PFSK-1 (cell line): ENCODE data around the gene KCNN2.

Experiments
- FOXP2 ChIP-seq: optimal IDR thresholded peaks from 2 replicates; pipeline ENCODE3; 2011; ENCODE audit warnings: borderline replicate concordance, control low read depth, inconsistent platforms; ENCODE audit not compliant: insufficient read depth; ENCODE audit errors: extremely low read length, extremely low read depth
- POLR2AphosphoS5 ChIP-seq: IDR thresholded peaks from 2 replicates; pipeline ENCODE4 v1.6.1; 2012; ENCODE audit warnings: low read depth, mild to moderate bottlenecking, control low read depth, low read length, moderate library complexity
- SIN3A ChIP-seq: IDR thresholded peaks from 2 replicates; pipeline ENCODE4 v1.6.1; 2012; ENCODE audit warnings: mild to moderate bottlenecking, low read length, moderate library complexity, borderline replicate concordance; ENCODE audit not compliant: insufficient read depth
- TAF1 ChIP-seq: IDR thresholded peaks from 2 replicates; pipeline ENCODE4 v1.6.1; 2012; ENCODE audit warnings: low read length, control low read depth, borderline replicate concordance; ENCODE audit not compliant: insufficient read depth
- TF ChIP-seq, protein P1 (sequence below), 2 experiments: IDR thresholded peaks; 2 replicates each; pipeline versions ENCODE4 v1.6.1 to v1.8.0; 2011 to 2012; ENCODE audit warnings: low read depth in 2 of 2, low read length in 2 of 2, control low read depth in 1 of 2, inconsistent platforms in 1 of 2, mild to moderate bottlenecking in 1 of 2, moderate library complexity in 1 of 2; ENCODE audit not compliant: insufficient read depth in 1 of 2

The KCNN2 gene

DNA sequence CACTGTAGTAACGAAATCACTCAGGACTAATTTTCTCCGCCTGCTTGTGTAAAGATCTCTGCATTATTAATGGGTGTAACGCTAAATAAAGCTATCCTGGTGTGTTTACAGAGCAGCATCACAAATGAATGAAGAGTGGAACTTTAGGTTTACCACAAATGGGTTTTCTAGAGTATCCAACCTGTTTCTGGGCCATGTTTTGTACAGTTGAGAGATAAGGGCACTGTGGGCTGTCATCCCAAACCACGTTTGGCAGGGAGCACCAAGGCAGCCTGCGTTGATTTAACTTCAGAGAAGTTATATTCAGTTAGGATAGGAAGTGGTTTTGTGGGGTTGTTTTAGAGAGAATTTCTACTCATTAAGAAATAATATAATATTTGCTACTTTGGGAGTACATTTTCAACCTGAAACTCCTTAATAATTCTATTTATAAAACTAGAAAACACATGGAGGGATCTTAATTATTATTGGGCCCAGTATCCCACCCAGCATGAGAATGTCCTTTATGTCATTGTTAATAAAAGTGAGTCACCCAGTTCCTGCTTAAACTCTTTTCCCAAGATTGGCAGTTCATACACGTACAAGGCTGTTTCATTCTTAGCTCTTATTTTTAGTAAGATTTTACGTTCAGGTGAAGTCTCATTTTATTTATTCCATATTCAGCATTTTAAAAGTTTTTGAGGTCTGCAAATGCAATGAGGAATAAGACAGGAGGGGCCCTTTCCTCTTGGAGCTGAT lies 8.0 kb downstream of the KCNN2 start:
- TF ChIP-seq, protein P1, sequence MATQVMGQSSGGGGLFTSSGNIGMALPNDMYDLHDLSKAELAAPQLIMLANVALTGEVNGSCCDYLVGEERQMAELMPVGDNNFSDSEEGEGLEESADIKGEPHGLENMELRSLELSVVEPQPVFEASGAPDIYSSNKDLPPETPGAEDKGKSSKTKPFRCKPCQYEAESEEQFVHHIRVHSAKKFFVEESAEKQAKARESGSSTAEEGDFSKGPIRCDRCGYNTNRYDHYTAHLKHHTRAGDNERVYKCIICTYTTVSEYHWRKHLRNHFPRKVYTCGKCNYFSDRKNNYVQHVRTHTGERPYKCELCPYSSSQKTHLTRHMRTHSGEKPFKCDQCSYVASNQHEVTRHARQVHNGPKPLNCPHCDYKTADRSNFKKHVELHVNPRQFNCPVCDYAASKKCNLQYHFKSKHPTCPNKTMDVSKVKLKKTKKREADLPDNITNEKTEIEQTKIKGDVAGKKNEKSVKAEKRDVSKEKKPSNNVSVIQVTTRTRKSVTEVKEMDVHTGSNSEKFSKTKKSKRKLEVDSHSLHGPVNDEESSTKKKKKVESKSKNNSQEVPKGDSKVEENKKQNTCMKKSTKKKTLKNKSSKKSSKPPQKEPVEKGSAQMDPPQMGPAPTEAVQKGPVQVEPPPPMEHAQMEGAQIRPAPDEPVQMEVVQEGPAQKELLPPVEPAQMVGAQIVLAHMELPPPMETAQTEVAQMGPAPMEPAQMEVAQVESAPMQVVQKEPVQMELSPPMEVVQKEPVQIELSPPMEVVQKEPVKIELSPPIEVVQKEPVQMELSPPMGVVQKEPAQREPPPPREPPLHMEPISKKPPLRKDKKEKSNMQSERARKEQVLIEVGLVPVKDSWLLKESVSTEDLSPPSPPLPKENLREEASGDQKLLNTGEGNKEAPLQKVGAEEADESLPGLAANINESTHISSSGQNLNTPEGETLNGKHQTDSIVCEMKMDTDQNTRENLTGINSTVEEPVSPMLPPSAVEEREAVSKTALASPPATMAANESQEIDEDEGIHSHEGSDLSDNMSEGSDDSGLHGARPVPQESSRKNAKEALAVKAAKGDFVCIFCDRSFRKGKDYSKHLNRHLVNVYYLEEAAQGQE (IDR thresholded peaks at IDR 0.05; ENCODE audit: insufficient read depth in 1 of 2, low read depth in 2 of 2, low read length in 2 of 2): no peak
- TF ChIP-seq FOXP2 (no peak), TAF1 (no peak), POLR2AphosphoS5 (no peak), SIN3A (no peak)

DNA sequence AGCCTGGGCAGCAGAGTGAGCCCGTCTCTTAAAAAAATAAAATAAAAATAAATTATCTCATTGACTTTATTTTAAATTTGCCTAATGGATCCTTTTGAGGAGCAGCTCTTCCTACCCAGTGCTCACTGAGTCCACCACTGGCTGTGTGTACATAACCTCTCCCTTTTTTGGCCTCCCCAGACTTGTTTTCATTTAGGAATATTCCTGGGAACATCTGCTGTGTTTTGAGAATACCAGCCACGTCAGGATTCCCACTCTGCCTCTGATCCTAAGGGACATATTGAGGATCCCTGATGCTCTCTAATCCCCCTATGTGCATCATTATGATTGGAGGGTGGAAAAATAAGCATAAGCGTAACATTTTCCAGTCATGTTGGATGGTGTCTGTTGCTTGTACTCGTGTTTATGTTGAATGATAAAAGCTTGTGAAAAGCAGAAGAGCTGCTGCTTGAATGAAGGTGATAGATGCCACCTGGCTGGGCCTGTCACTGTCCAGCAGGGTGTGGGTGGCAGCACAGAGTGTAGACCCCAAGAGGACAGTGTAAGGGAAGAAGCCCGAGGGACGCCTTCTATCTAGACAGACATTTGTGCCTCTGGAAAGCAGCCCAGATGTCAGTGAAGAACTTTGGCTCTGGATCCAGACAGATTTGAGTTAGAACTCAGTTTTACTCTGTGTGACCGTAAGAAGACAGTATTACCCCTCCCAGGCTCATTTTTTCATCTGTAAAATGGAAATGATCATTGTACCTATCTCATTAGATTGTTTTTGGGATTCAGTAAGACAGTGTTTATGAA lies 15.4 kb downstream of the KCNN2 start:
- TF ChIP-seq FOXP2 (no peak), SIN3A (no peak), TAF1 (no peak), POLR2AphosphoS5 (no peak)
- TF ChIP-seq, protein P1 (IDR thresholded peaks at IDR 0.05; ENCODE audit: insufficient read depth in 1 of 2, low read depth in 2 of 2, low read length in 2 of 2): no peak

DNA sequence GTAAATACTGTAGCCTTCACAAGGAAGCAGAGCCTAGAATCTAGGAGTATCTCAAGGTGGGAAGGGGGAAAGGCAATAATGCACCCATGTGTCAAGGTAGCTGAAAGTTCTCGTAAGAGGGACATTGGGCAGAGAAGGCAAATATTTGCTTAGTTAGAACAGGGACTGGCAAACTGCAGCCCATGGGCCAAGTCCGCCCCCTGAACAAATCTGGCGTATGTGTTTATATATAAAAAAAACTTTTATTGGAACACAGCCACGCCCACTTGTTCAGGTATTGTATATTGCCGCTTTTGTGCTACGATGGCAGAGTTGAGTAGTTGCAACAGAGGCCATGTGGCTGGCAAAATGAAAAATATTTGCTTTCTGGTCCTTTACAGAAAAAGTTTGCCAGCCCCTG lies 16.1 kb downstream of the KCNN2 start:
- no peak for TF ChIP-seq POLR2AphosphoS5
- no peak for TF ChIP-seq SIN3A
- no peak for TF ChIP-seq TAF1
- TF ChIP-seq, protein P1 (IDR thresholded peaks at IDR 0.05; ENCODE audit: insufficient read depth in 1 of 2, low read depth in 2 of 2, low read length in 2 of 2): no peak
- TF ChIP-seq FOXP2: no peak

DNA sequence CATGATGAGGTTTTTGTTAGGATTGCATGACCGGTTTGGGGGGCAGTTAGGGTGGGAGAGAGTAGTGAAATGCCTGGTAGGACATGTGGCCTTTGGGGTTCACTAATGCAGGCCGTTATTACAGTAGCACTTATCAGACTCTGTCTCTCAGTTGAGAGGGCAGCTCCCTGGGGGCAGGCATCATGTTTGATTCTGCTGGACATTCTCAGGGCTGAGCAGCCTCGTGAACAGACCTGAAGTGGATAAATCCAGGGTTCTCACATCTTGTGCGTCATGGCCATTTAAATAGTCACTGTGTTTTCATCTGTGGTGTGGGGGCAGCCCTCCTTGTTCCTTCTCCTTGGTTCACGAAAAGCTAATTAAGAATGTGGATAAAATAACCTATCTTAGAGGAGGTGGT lies 18.9 kb downstream of the KCNN2 start:
- TF ChIP-seq POLR2AphosphoS5 (no peak), SIN3A (no peak), TAF1 (no peak), FOXP2 (no peak)
- TF ChIP-seq, protein P1 (IDR thresholded peaks at IDR 0.05; ENCODE audit: insufficient read depth in 1 of 2, low read depth in 2 of 2, low read length in 2 of 2): no peak
